ENCODE results near the gene LRRC17. TPM values are rescaled to one million over a fixed set of nuclear protein-coding genes. Genes with fewer than 3 reads are reported as not detected.

LRRC17 gene
- total RNA-seq, 1 experiment from 2014 or later: 0.39 TPM

GRCh38 chr7:102992938-102993717 is 80.3 kb downstream of the LRRC17 start:
- Mint-ChIP-seq H3K36me3 (ENCODE audit: insufficient read depth, unreplicated experiment) (no peaks in the 10 kb centered on the region), H3K27ac (ENCODE audit: unreplicated experiment) (no peak overlapping the region), H3K4me1 (ENCODE audit: low read depth, unreplicated experiment) (peaks cover 2% of the 10 kb centered on the region), H3K4me3 (ENCODE audit: unreplicated experiment) (no peak overlapping the region), H3K27me3 (ENCODE audit: insufficient read depth, unreplicated experiment) (no peaks in the 10 kb centered on the region), H3K9me3 (ENCODE audit: unreplicated experiment) (no peaks in the 10 kb centered on the region)
- H3K36me3 ChIP-seq (ENCODE audit: control insufficient read depth, insufficient read depth, low read length): no peaks in the 10 kb centered on the region
- TF ChIP-seq, protein P1, sequence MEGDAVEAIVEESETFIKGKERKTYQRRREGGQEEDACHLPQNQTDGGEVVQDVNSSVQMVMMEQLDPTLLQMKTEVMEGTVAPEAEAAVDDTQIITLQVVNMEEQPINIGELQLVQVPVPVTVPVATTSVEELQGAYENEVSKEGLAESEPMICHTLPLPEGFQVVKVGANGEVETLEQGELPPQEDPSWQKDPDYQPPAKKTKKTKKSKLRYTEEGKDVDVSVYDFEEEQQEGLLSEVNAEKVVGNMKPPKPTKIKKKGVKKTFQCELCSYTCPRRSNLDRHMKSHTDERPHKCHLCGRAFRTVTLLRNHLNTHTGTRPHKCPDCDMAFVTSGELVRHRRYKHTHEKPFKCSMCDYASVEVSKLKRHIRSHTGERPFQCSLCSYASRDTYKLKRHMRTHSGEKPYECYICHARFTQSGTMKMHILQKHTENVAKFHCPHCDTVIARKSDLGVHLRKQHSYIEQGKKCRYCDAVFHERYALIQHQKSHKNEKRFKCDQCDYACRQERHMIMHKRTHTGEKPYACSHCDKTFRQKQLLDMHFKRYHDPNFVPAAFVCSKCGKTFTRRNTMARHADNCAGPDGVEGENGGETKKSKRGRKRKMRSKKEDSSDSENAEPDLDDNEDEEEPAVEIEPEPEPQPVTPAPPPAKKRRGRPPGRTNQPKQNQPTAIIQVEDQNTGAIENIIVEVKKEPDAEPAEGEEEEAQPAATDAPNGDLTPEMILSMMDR (IDR thresholded peaks at IDR 0.05; ENCODE audit: insufficient read depth in 1 of 2, low read depth in 1 of 2, low read length in 1 of 2, severe bottlenecking in 1 of 2, unreplicated experiment in 1 of 2): no peak
- POLR2A ChIA-PET: no interaction called here
- H3K4me3 ChIP-seq (ENCODE audit: low read depth, low read length): no peak overlapping the region
- no peak for DNase-seq
- BruUV-seq (replicated peaks): no TSS peak
- intact Hi-C loops (cut with micrococcal nuclease; ENCODE audit: unreplicated experiment): no loop called here
- no peaks in the 10 kb centered on the region for H3K9me3 ChIP-seq
- CTCF ChIA-PET: no interaction called here
- no peaks in the 10 kb centered on the region for H3K4me1 ChIP-seq
- no peaks in the 10 kb centered on the region for H3K27me3 ChIP-seq (replicated peaks; ENCODE audit: control insufficient read depth, insufficient read depth, low read length)

DNA sequence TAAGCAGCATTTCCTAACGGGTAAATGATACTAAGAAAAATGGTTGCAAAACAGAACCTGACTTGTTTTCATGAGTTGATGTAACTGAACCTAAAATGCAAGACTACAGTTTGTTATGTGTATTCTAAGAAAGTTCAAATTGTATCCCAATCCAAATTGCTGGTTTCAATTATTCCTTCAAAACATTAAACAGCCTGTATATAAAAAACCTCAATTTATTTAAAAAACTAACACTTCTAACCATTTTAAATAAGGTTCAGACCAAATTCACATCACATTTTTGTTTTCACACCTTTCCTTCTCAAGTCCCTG is 80.9 kb downstream of the LRRC17 start:
- intact Hi-C loops (cut with micrococcal nuclease; ENCODE audit: unreplicated experiment): no loop called here
- Mint-ChIP-seq H3K27ac (ENCODE audit: unreplicated experiment) (no peak overlapping the region), H3K36me3 (ENCODE audit: insufficient read depth, unreplicated experiment) (no peaks in the 10 kb centered on the region), H3K27me3 (ENCODE audit: insufficient read depth, unreplicated experiment) (no peaks in the 10 kb centered on the region), H3K4me3 (ENCODE audit: unreplicated experiment) (no peak overlapping the region), H3K4me1 (ENCODE audit: low read depth, unreplicated experiment) (no peaks in the 10 kb centered on the region), H3K9me3 (ENCODE audit: unreplicated experiment) (no peaks in the 10 kb centered on the region)
- ChIA-PET CTCF (no interaction called here), POLR2A (no interaction called here)
- Histone ChIP-seq H3K36me3 (ENCODE audit: control insufficient read depth, insufficient read depth, low read length) (no peaks in the 10 kb centered on the region), H3K27me3 (replicated peaks; ENCODE audit: control insufficient read depth, insufficient read depth, low read length) (no peaks in the 10 kb centered on the region), H3K4me1 (no peaks in the 10 kb centered on the region), H3K9me3 (no peaks in the 10 kb centered on the region), H3K4me3 (ENCODE audit: low read depth, low read length) (no peak overlapping the region)
- TF ChIP-seq, protein P1 (IDR thresholded peaks at IDR 0.05; ENCODE audit: insufficient read depth in 1 of 2, low read depth in 1 of 2, low read length in 1 of 2, severe bottlenecking in 1 of 2, unreplicated experiment in 1 of 2): no peak
- BruUV-seq (replicated peaks): no TSS peak
- no peak for DNase-seq

GRCh38 chr7:102994567-102994966 is 81.8 kb downstream of the LRRC17 start:
- H3K4me1 ChIP-seq: no peaks in the 10 kb centered on the region
- no peaks in the 10 kb centered on the region for H3K36me3 Mint-ChIP-seq (ENCODE audit: insufficient read depth, unreplicated experiment)
- CTCF ChIA-PET: no interaction called here
- H3K4me3 Mint-ChIP-seq (ENCODE audit: unreplicated experiment): no peak overlapping the region
- BruUV-seq (replicated peaks): no TSS peak
- no peak for DNase-seq
- intact Hi-C loops (cut with micrococcal nuclease; ENCODE audit: unreplicated experiment): no loop called here
- no peaks in the 10 kb centered on the region for H3K27me3 Mint-ChIP-seq (ENCODE audit: insufficient read depth, unreplicated experiment)
- no peaks in the 10 kb centered on the region for H3K9me3 Mint-ChIP-seq (ENCODE audit: unreplicated experiment)
- H3K9me3 ChIP-seq: no peaks in the 10 kb centered on the region
- H3K4me3 ChIP-seq (ENCODE audit: low read depth, low read length): no peak overlapping the region
- no peaks in the 10 kb centered on the region for H3K4me1 Mint-ChIP-seq (ENCODE audit: low read depth, unreplicated experiment)
- POLR2A ChIA-PET: no interaction called here
- H3K27ac Mint-ChIP-seq (ENCODE audit: unreplicated experiment): no peak overlapping the region
- no peaks in the 10 kb centered on the region for H3K36me3 ChIP-seq (ENCODE audit: control insufficient read depth, insufficient read depth, low read length)
- H3K27me3 ChIP-seq (replicated peaks; ENCODE audit: control insufficient read depth, insufficient read depth, low read length): no peaks in the 10 kb centered on the region
- TF ChIP-seq, protein P1 (IDR thresholded peaks at IDR 0.05; ENCODE audit: insufficient read depth in 1 of 2, low read depth in 1 of 2, low read length in 1 of 2, severe bottlenecking in 1 of 2, unreplicated experiment in 1 of 2): no peak

Other genes starting within 250 kb of the LRRC17 start
- gene POLR2J2, start 241.3 kb upstream of the LRRC17 start, total RNA-seq (2022): 12.7 and 13.7 TPM in 2 replicates
- gene FAM185A, start 164.0 kb upstream of the LRRC17 start, total RNA-seq (2022): 10.6 and 12.8 TPM in 2 replicates
- 0.37 and 0.43 TPM in 2 replicates for gene FBXL13, start 161.8 kb downstream of the LRRC17 start, total RNA-seq (2022)
- gene ARMC10, start 162.1 kb downstream of the LRRC17 start, total RNA-seq (2022): 28.9 and 29.2 TPM in 2 replicates
- gene NAPEPLD, start 236.1 kb downstream of the LRRC17 start, total RNA-seq (2022): 16.9 and 18.9 TPM in 2 replicates

Data from Caco-2 (cell line).